ENCODE data around the gene RALGAPA2. TPM values are rescaled to one million over a fixed set of nuclear protein-coding genes. Genes with fewer than 3 reads are reported as not detected.
A peak's percentile ranks its signal among the peaks of the same experiment; 100 is the strongest.

RALGAPA2 gene
- total RNA-seq, 1 donor from 2014 or later: 28.1 TPM

- no peaks in the 10 kb centered on the region for H3K27me3 Mint-ChIP-seq
- no peaks in the 10 kb centered on the region for H3K36me3 Mint-ChIP-seq
- H3K4me3 Mint-ChIP-seq: no peak overlapping the region
- DNase-seq (ENCODE audit: extremely low spot score, unreplicated experiment): no peak
- TF ChIP-seq CTCF (conservative IDR thresholded peaks at IDR 0.05): no peak
- peak overlapping the region; percentile 3 for H3K27ac Mint-ChIP-seq
- H3K4me1 Mint-ChIP-seq (ENCODE audit: unreplicated experiment): no peaks in the 10 kb centered on the region
- no peaks in the 10 kb centered on the region for H3K9me3 Mint-ChIP-seq
Measured at GRCh38 chr20:20694591-20694990, 17.9 kb downstream of the RALGAPA2 start.

GRCh38 chr20:20692587-20692986, 19.9 kb downstream of the RALGAPA2 start:
- no peak for TF ChIP-seq CTCF (conservative IDR thresholded peaks at IDR 0.05)
- Mint-ChIP-seq H3K36me3 (no peaks in the 10 kb centered on the region), H3K4me1 (ENCODE audit: unreplicated experiment) (peaks cover 2% of the 10 kb centered on the region), H3K27me3 (no peaks in the 10 kb centered on the region), H3K9me3 (no peaks in the 10 kb centered on the region), H3K27ac (no peak overlapping the region), H3K4me3 (no peak overlapping the region)
- DNase-seq (ENCODE audit: extremely low spot score, unreplicated experiment): no peak

- H3K36me3 Mint-ChIP-seq: no peaks in the 10 kb centered on the region
- peaks cover 6% of the 10 kb centered on the region for H3K4me1 Mint-ChIP-seq (ENCODE audit: unreplicated experiment)
- no peaks in the 10 kb centered on the region for H3K27me3 Mint-ChIP-seq
- no peak overlapping the region for H3K27ac Mint-ChIP-seq
- no peaks in the 10 kb centered on the region for H3K9me3 Mint-ChIP-seq
- H3K4me3 Mint-ChIP-seq: no peak overlapping the region
- no peak for TF ChIP-seq CTCF (conservative IDR thresholded peaks at IDR 0.05)
- no peak for DNase-seq (ENCODE audit: extremely low spot score, unreplicated experiment)
Measured at GRCh38 chr20:20691477-20692235, 20.8 kb downstream of the RALGAPA2 start.

GRCh38 chr20:20690676-20691476, 21.6 kb downstream of the RALGAPA2 start:
- H3K27me3 Mint-ChIP-seq: no peaks in the 10 kb centered on the region
- DNase-seq (ENCODE audit: extremely low spot score, unreplicated experiment): no peak
- H3K4me1 Mint-ChIP-seq (ENCODE audit: unreplicated experiment): peaks cover 6% of the 10 kb centered on the region
- H3K9me3 Mint-ChIP-seq: no peaks in the 10 kb centered on the region
- H3K36me3 Mint-ChIP-seq: no peaks in the 10 kb centered on the region
- no peak for TF ChIP-seq CTCF (conservative IDR thresholded peaks at IDR 0.05)
- no peak overlapping the region for H3K27ac Mint-ChIP-seq
- H3K4me3 Mint-ChIP-seq: no peak overlapping the region

- H3K27me3 Mint-ChIP-seq: no peaks in the 10 kb centered on the region
- no peaks in the 10 kb centered on the region for H3K9me3 Mint-ChIP-seq
- H3K36me3 Mint-ChIP-seq: no peaks in the 10 kb centered on the region
- peaks cover 6% of the 10 kb centered on the region for H3K4me1 Mint-ChIP-seq (ENCODE audit: unreplicated experiment)
- no peak for DNase-seq (ENCODE audit: extremely low spot score, unreplicated experiment)
- TF ChIP-seq CTCF (conservative IDR thresholded peaks at IDR 0.05): no peak
- no peak overlapping the region for H3K27ac Mint-ChIP-seq
- no peak overlapping the region for H3K4me3 Mint-ChIP-seq
Measured at GRCh38 chr20:20687319-20687718, 25.1 kb downstream of the RALGAPA2 start.

All from type B pancreatic cell (in vitro differentiated cells).